HCT116 (cell line): Measurements from ENCODE around the gene SPDEF. TPM values are rescaled to one million over a fixed set of nuclear protein-coding genes. Genes with fewer than 3 reads are reported as not detected.

ENCODE experiments used
- ATAC-seq: fragments of 200-7000 bp; cut with Tn5 transposase; 2 replicates; pipeline ENCODE4 v1.9.1; 2020; ENCODE audit warnings: mild to moderate bottlenecking, moderate library complexity
- BruUV-seq: library from RNA; stranded (reverse); fragments of 400-500 nt; replicated peaks from 2 replicates; lab custom pipeline; 2021; lab: Mats Ljungman, UMichigan
- CTCF ChIA-PET: fragments of 300-600 bp; sonication (Branson Sonifier 250); formaldehyde crosslinking; loops from one replicate; lab custom pipeline; 2021; ENCODE audit warnings: antibody characterized with exemption; lab: Charles Lee
- POLR2A ChIA-PET: fragments of 300-600, 350-600 bp; sonication (Branson Sonifier 250); formaldehyde crosslinking; loops from one replicate; lab custom pipeline; 2021; ENCODE audit warnings: antibody characterized with exemption; lab: Charles Lee
- RAD21 ChIA-PET, 2 experiments: fragments of 300-600 bp; sonication (Branson Sonifier 250); formaldehyde crosslinking; loops; one replicate each; lab custom pipeline; 2023; ENCODE audit warnings: low total read pairs in 2 of 2; ENCODE audit not compliant: uncharacterized antibody in 2 of 2, unreplicated experiment in 2 of 2, low non-redundant PET in 1 of 2; lab: Charles Lee
- DNase-seq: peaks from one replicate; pipeline ENCODE4 v3.0.0-alpha.2; 2010; ENCODE audit warnings: low read depth, low spot score
- H2AFZ ChIP-seq: fragments of 200-600 bp; shearing (Covaris generic), sonication (generic); 2 replicates; pipeline ENCODE4 v1.6.1; 2017; ENCODE audit warnings: low read depth, mixed run types, mixed read lengths, antibody characterized with exemption, low read length; ENCODE audit not compliant: poor library complexity, severe bottlenecking
- H3K27ac ChIP-seq: 2 replicates; pipeline ENCODE4 v1.5.1; 2012; ENCODE audit warnings: low read depth, low read length
- H3K27me3 ChIP-seq: fragments of 200-600 bp; sonication (generic); 2 replicates; pipeline ENCODE4 v1.6.1; 2016; ENCODE audit warnings: mixed run types, low read length, mixed read lengths; ENCODE audit not compliant: insufficient read depth
- H3K36me3 ChIP-seq, 2 experiments: fragments of 200-500 bp in 1 of 2; fragments of 200-600 bp in 1 of 2; sonication (Bioruptor generic) in 1 of 2; sonication (generic) in 1 of 2; 2 replicates each; pipeline versions ENCODE4 v1.5.1 to v1.6.1; 2014 to 2016; ENCODE audit warnings: low read length in 2 of 2, inconsistent platforms in 1 of 2, mixed read lengths in 1 of 2, mixed run types in 1 of 2; ENCODE audit not compliant: insufficient read depth in 2 of 2, control insufficient read depth in 1 of 2
- H3K4me1 ChIP-seq, 2 experiments: fragments of 200-600 bp in 1 of 2; sonication (generic) in 1 of 2; 2 replicates each; pipeline versions ENCODE4 v1.5.1 to v1.6.1; 2012 to 2017; ENCODE audit warnings: low read length in 2 of 2, inconsistent platforms in 1 of 2, mild to moderate bottlenecking in 1 of 2, mixed read lengths in 1 of 2, mixed run types in 1 of 2, moderate library complexity in 1 of 2; ENCODE audit not compliant: insufficient read depth in 2 of 2, control insufficient read depth in 1 of 2
- H3K4me2 ChIP-seq: fragments of 200-600 bp; sonication (generic); 2 replicates; pipeline ENCODE4 v1.6.1; 2017; ENCODE audit warnings: mixed run types, low read length, mixed read lengths
- H3K4me3 ChIP-seq, 2 experiments: fragments of 200-600 bp in 1 of 2; sonication (generic) in 1 of 2; replicated peaks in 1 of 2; 2 replicates each; pipeline ENCODE4 v1.5.1; 2011 to 2016; ENCODE audit warnings: low read length in 2 of 2, control low read depth in 1 of 2, low read depth in 1 of 2, mild to moderate bottlenecking in 1 of 2, mixed read lengths in 1 of 2, mixed run types in 1 of 2
- H3K79me2 ChIP-seq: fragments of 200-600 bp; sonication (generic); 2 replicates; pipeline ENCODE4 v1.6.1; 2017; ENCODE audit warnings: mild to moderate bottlenecking, mixed run types, low read length, moderate library complexity, mixed read lengths; ENCODE audit not compliant: insufficient read depth
- H3K9ac ChIP-seq: fragments of 200-600 bp; sonication (generic); 2 replicates; pipeline ENCODE4 v1.6.1; 2016; ENCODE audit warnings: low read length, mixed read lengths
- H3K9me2 ChIP-seq: fragments of 200-600 bp; sonication (generic), shearing (Covaris generic); 2 replicates; pipeline ENCODE4 v1.6.1; 2017; ENCODE audit warnings: mixed run types, mild to moderate bottlenecking, moderate library complexity; ENCODE audit not compliant: insufficient read depth
- H3K9me3 ChIP-seq, 2 experiments: fragments of 200-500 bp in 1 of 2; fragments of 200-600 bp in 1 of 2; sonication (Bioruptor generic) in 1 of 2; sonication (generic) in 1 of 2; 2 replicates each; pipeline ENCODE4 v1.6.1; 2014 to 2017; ENCODE audit warnings: low read length in 2 of 2, mixed read lengths in 2 of 2, inconsistent platforms in 1 of 2, low read depth in 1 of 2, mild to moderate bottlenecking in 1 of 2, mixed run types in 1 of 2, moderate library complexity in 1 of 2; ENCODE audit not compliant: control insufficient read depth in 1 of 2, insufficient read depth in 1 of 2
- H4K20me1 ChIP-seq: fragments of 200-600 bp; sonication (generic), shearing (Covaris generic); 2 replicates; pipeline ENCODE4 v1.6.1; 2017; ENCODE audit warnings: mixed run types, mild to moderate bottlenecking, moderate library complexity; ENCODE audit not compliant: insufficient read depth
- ATF3 ChIP-seq: IDR thresholded peaks from 2 replicates; pipeline ENCODE4 v1.6.1; 2012
- CBX3 ChIP-seq: IDR thresholded peaks from 2 replicates; pipeline ENCODE4 v1.6.1; 2012; ENCODE audit warnings: low read depth
- CEBPB ChIP-seq: IDR thresholded peaks from 2 replicates; pipeline ENCODE4 v1.6.1; 2012; ENCODE audit warnings: low read depth
- EGR1 ChIP-seq: IDR thresholded peaks from 2 replicates; pipeline ENCODE4 v1.6.1; 2012; ENCODE audit warnings: low read depth
- EZH2phosphoT487 ChIP-seq: fragments of 200-600 bp; IDR thresholded peaks from 2 replicates; pipeline ENCODE4 v1.6.1; 2018; ENCODE audit warnings: antibody characterized with exemption, borderline replicate concordance
- POLR2A ChIP-seq: IDR thresholded peaks from 2 replicates; pipeline ENCODE4 v1.7.0; 2011; ENCODE audit warnings: borderline replicate concordance; ENCODE audit not compliant: insufficient read depth, insufficient read length; ENCODE audit errors: extremely low read depth
- POLR2AphosphoS5 ChIP-seq: IDR thresholded peaks from 2 replicates; pipeline ENCODE4 v1.6.1; 2011; ENCODE audit warnings: mild to moderate bottlenecking, low read depth, low read length, moderate library complexity
- RAD21 ChIP-seq: IDR thresholded peaks from 2 replicates; pipeline ENCODE4 v1.6.1; 2012; ENCODE audit warnings: low read depth, mild to moderate bottlenecking
- SP1 ChIP-seq: IDR thresholded peaks from 2 replicates; pipeline ENCODE4 v1.6.1; 2012; ENCODE audit warnings: low read depth
- TCF7L2 ChIP-seq: IDR thresholded peaks from 2 replicates; pipeline ENCODE4 v1.7.0; 2011; ENCODE audit warnings: borderline replicate concordance, inconsistent platforms; ENCODE audit not compliant: insufficient read depth, insufficient read length; ENCODE audit errors: extremely low read depth
- YY1 ChIP-seq: IDR thresholded peaks from 2 replicates; pipeline ENCODE4 v1.6.1; 2011; ENCODE audit warnings: low read length, low read depth, moderate library complexity, mild to moderate bottlenecking; ENCODE audit not compliant: insufficient replicate concordance; ENCODE audit errors: extremely low read depth
- ZFX ChIP-seq: fragments of 450-650 bp; IDR thresholded peaks from 2 replicates; pipeline ENCODE4 v1.6.1; 2017
- intact Hi-C: fragments of 100-400 bp; cut with micrococcal nuclease; formaldehyde crosslinking; loops from 2 replicates; pipeline ENCODE4 v1.10.0; 2022
- total RNA-seq: library from RNA; stranded (reverse); gene quantifications from one replicate; pipeline ENCODE4 v1.2.1, GENCODE V29; 2021; ENCODE audit not compliant: unreplicated experiment
- TF ChIP-seq, protein P1 (sequence below), 3 experiments: fragments of 200-600 bp in 1 of 3; sonication (generic) in 1 of 3; IDR thresholded peaks in 2 of 3; conservative IDR thresholded peaks in 1 of 3; 2 replicates each; pipeline ENCODE4 v1.5.1; 2012 to 2017; ENCODE audit warnings: low read depth in 2 of 3, low read length in 2 of 3, antibody characterized with exemption in 1 of 3, borderline replicate concordance in 1 of 3, control low read depth in 1 of 3, mild to moderate bottlenecking in 1 of 3, mixed read lengths in 1 of 3, mixed run types in 1 of 3, moderate library complexity in 1 of 3; ENCODE audit not compliant: insufficient read depth in 1 of 3
- TF ChIP-seq, protein P2 (sequence below): IDR thresholded peaks from 2 replicates; pipeline ENCODE4 v1.6.1; 2012; ENCODE audit warnings: low read depth

The SPDEF gene
- total RNA-seq, 1 experiment from 2014 or later: 0.39 TPM

DNA sequence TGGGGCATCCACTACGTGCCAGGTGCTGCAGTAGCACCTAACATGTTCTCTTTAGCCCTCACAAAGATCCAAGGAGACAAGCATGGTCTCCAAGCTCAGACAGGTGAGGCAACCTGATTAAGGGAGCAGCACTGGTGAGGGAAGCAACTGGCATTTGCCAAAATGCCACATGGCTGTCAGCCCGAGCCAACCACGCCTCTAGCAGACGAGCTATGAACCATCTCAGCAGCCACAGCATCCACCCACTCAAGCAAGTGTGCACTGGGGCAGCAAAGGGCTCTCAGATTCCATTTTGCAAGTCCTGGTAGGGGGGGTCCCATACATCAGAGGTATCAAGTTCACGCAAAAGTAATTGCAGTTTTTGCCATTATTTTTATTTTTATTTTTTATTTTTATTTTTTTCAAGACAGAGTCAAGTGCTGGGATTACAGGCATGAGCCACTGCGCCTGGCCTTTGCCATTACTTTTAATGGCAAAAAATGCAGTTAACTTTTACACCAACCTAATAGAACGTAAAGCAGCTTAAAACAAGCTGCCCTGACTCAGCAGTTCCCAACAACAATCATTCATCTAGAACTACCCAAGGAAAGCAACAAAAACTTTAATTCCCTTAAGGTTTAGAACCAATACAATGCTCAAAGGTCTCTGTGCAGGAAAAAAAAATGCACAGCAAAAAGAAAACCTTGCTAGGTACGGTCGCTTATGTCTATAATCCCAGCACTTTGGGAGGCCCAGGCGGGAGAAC lies 36.3 kb upstream of the SPDEF start:
- Histone ChIP-seq H4K20me1 (no peaks in the 10 kb centered on the region), H3K4me3 (no peak overlapping the region), H3K9ac (no peak overlapping the region), H3K36me3 (no peaks in the 10 kb centered on the region), H3K79me2 (peaks cover 37% of the 10 kb centered on the region; the same call in 1 of the 2 replicates), H3K27me3 (no peaks in the 10 kb centered on the region), H3K9me3 (no peaks in the 10 kb centered on the region), H3K27ac (no peak overlapping the region), H2AFZ (no peak overlapping the region), H3K4me2 (no peak overlapping the region), H3K9me2 (no peaks in the 10 kb centered on the region), H3K4me1 (no peaks in the 10 kb centered on the region)
- POLR2A ChIA-PET: no interaction called here
- ATAC-seq (no peak), DNase-seq (no peak)
- TF ChIP-seq YY1: no peak
- TF ChIP-seq, protein P1, sequence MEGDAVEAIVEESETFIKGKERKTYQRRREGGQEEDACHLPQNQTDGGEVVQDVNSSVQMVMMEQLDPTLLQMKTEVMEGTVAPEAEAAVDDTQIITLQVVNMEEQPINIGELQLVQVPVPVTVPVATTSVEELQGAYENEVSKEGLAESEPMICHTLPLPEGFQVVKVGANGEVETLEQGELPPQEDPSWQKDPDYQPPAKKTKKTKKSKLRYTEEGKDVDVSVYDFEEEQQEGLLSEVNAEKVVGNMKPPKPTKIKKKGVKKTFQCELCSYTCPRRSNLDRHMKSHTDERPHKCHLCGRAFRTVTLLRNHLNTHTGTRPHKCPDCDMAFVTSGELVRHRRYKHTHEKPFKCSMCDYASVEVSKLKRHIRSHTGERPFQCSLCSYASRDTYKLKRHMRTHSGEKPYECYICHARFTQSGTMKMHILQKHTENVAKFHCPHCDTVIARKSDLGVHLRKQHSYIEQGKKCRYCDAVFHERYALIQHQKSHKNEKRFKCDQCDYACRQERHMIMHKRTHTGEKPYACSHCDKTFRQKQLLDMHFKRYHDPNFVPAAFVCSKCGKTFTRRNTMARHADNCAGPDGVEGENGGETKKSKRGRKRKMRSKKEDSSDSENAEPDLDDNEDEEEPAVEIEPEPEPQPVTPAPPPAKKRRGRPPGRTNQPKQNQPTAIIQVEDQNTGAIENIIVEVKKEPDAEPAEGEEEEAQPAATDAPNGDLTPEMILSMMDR (IDR thresholded peaks at IDR 0.05 in 2 of 3, conservative IDR thresholded peaks at IDR 0.05 in 1 of 3; ENCODE audit: borderline replicate concordance in 1 of 3, insufficient read depth in 1 of 3, low read depth in 2 of 3, low read length in 2 of 3): no peak
- TF ChIP-seq RAD21: no peak
- no peak for TF ChIP-seq EZH2phosphoT487
- no peak for TF ChIP-seq ZFX
- TF ChIP-seq EGR1: no peak
- TF ChIP-seq ATF3: no peak
- TF ChIP-seq TCF7L2: no peak
- no peak for TF ChIP-seq POLR2A
- TF ChIP-seq CBX3: no peak
- TF ChIP-seq, protein P2, sequence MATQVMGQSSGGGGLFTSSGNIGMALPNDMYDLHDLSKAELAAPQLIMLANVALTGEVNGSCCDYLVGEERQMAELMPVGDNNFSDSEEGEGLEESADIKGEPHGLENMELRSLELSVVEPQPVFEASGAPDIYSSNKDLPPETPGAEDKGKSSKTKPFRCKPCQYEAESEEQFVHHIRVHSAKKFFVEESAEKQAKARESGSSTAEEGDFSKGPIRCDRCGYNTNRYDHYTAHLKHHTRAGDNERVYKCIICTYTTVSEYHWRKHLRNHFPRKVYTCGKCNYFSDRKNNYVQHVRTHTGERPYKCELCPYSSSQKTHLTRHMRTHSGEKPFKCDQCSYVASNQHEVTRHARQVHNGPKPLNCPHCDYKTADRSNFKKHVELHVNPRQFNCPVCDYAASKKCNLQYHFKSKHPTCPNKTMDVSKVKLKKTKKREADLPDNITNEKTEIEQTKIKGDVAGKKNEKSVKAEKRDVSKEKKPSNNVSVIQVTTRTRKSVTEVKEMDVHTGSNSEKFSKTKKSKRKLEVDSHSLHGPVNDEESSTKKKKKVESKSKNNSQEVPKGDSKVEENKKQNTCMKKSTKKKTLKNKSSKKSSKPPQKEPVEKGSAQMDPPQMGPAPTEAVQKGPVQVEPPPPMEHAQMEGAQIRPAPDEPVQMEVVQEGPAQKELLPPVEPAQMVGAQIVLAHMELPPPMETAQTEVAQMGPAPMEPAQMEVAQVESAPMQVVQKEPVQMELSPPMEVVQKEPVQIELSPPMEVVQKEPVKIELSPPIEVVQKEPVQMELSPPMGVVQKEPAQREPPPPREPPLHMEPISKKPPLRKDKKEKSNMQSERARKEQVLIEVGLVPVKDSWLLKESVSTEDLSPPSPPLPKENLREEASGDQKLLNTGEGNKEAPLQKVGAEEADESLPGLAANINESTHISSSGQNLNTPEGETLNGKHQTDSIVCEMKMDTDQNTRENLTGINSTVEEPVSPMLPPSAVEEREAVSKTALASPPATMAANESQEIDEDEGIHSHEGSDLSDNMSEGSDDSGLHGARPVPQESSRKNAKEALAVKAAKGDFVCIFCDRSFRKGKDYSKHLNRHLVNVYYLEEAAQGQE: no peak
- no peak for TF ChIP-seq POLR2AphosphoS5
- TF ChIP-seq CEBPB: no peak
- TF ChIP-seq SP1: no peak
- CTCF ChIA-PET: interaction anchor here (1.0 to 1.3 kb wide), 2 partner anchors 17 to 133 kb away, joined by 3 read pairs; no protein-coding TSS in a partner anchor
- RAD21 ChIA-PET: no interaction called here
- intact Hi-C loops: no loop called here
- BruUV-seq: no TSS peak
